ENCODE measurements around the gene MYOD1.

MYOD1 gene

GRCh38 chr11:17719028-17719937 lies at the start of gene MYOD1:
MYOD1 (plus strand) TSS chr11:17719571; CDS start chr11:17719783, 212 bp downstream.
- DNase-seq: peak; percentile 55

GRCh38 chr11:17672469-17672868 lies 46.9 kb upstream of the MYOD1 start:
- DNase-seq: no peak

- no peak for DNase-seq
Measured at GRCh38 chr11:17673951-17674350, 45.4 kb upstream of the MYOD1 start.

- DNase-seq: no peak
Measured at GRCh38 chr11:17682848-17683247, 36.5 kb upstream of the MYOD1 start.

GRCh38 chr11:17683377-17684161 lies 35.8 kb upstream of the MYOD1 start:
- no peak for DNase-seq

GRCh38 chr11:17684550-17684949 lies 34.8 kb upstream of the MYOD1 start:
- no peak for DNase-seq

GRCh38 chr11:17686231-17686980 lies 33.0 kb upstream of the MYOD1 start:
- peak; percentile 58 for DNase-seq

- no peak for DNase-seq
Measured at GRCh38 chr11:17687946-17688670, 31.3 kb upstream of the MYOD1 start.

GRCh38 chr11:17691550-17691949 lies 27.8 kb upstream of the MYOD1 start:
- DNase-seq: no peak

GRCh38 chr11:17691976-17692375 lies 27.4 kb upstream of the MYOD1 start:
- DNase-seq: no peak

- no peak for DNase-seq
Measured at GRCh38 chr11:17692931-17693330, 26.4 kb upstream of the MYOD1 start.

GRCh38 chr11:17693531-17693930 lies 25.8 kb upstream of the MYOD1 start:
- no peak for DNase-seq

GRCh38 chr11:17694494-17695110 lies 24.8 kb upstream of the MYOD1 start:
- no peak for DNase-seq

GRCh38 chr11:17695454-17696441 lies 23.6 kb upstream of the MYOD1 start:
- peak; percentile 37 for DNase-seq

- DNase-seq: no peak
Measured at GRCh38 chr11:17696741-17697140, 22.6 kb upstream of the MYOD1 start.

- no peak for DNase-seq
Measured at GRCh38 chr11:17697175-17697949, 22.0 kb upstream of the MYOD1 start.

GRCh38 chr11:17699147-17700114 lies 19.9 kb upstream of the MYOD1 start:
- no peak for DNase-seq

- no peak for DNase-seq
Measured at GRCh38 chr11:17700991-17701390, 18.4 kb upstream of the MYOD1 start.

GRCh38 chr11:17702876-17703275 lies 16.5 kb upstream of the MYOD1 start:
- no peak for DNase-seq
